GM21717 (cell line): ENCODE results near the gene DHX8.

Experiments
- ATAC-seq: cut with Tn5 transposase; IDR thresholded peaks from one replicate; pipeline ENCODE4 v1.9.1; 2021; ENCODE audit warnings: mild to moderate bottlenecking, moderate library complexity; ENCODE audit not compliant: unreplicated experiment

Gene DHX8

GRCh38 chr17:43570518-43570928 is 86.7 kb downstream of the DHX8 start:
- no peak for ATAC-seq

GRCh38 chr17:43572368-43572980 is 88.7 kb downstream of the DHX8 start:
- ATAC-seq = no peak

GRCh38 chr17:43573579-43574321 is 90.0 kb downstream of the DHX8 start:
- ATAC-seq = no peak

GRCh38 chr17:43574348-43574747 is 90.6 kb downstream of the DHX8 start:
- no peak for ATAC-seq

DNA sequence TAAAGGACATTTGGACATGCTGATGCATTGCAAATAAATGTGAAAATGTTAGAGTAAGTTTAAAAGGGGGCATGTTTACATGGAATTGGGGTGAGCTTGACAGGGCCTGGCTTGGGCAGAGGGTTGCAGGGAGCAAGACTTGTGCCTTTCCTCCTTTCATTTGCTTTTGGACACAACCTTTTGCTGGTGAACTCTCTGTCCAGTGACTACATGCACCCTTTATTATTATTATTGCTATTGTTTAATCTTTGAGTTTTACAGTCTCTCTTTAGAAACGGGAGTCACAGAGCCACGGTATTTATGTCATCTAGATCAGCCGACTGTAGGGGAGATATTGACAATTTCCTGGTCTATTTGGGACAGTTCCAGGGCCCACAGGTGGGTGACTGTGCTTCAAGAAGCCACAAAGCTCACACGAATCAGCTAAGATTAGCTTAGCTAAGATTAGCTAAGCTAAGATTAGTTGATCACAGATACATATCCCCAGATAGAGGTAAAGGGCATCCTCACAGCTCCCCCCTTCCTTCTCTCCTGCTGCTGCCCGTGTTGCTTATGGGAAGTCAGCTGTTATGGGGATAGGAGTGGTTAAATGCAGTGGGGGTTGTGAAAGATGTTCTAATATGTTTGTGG is 91.2 kb downstream of the DHX8 start:
- ATAC-seq = no peak
